Stimulated activated CD4-positive, alpha-beta T cell treated with anti-CD3 and anti-CD28 coated beads, Interleukin-4, amount 100 ng/mL, for 4 hours (primary cell): ENCODE measurements around the gene APOL2.
"Not testable (repeated sequence)": the region's sequence is repeated elsewhere in the genome, so short reads cannot be mapped to it uniquely, and the experiment has no call there.

Experiments
- DNase-seq, 2 experiments: peaks; one replicate each; pipeline ENCODE4 v3.0.0-alpha.2; 2020

Gene APOL2

GRCh38 chr22:36220451-36220921 lies 18.8 kb downstream of the APOL2 start:
- DNase-seq, result no peak

DNA sequence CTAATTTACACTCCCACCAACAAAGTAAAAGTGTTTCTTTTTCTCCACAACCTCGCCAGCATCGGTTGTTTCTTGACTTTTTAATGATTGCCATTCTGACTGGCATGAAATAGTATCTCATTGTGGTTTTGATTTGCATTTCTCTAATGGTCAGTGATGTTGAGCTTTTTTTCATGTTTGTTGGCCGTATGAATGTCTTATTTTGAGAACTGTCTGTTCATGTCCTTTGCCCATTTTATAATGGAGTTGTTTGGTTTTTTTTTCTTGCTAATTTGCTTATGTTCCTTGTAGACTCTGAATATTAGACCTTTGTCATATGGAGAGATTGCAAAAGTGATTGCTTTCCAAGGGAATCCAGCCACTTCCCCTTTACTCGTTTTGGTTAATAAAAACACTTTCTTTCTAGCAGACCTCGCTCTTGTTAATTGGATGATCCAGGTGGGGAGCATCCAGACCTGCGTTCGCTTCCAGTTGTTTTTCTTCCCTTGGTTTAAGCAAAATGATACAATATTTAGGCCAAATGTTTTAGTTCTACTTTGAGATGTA lies 20.6 kb downstream of the APOL2 start:
- DNase-seq, result no peak

- DNase-seq, result no peak
Measured at GRCh38 chr22:36215981-36216380, 23.3 kb downstream of the APOL2 start.

DNA sequence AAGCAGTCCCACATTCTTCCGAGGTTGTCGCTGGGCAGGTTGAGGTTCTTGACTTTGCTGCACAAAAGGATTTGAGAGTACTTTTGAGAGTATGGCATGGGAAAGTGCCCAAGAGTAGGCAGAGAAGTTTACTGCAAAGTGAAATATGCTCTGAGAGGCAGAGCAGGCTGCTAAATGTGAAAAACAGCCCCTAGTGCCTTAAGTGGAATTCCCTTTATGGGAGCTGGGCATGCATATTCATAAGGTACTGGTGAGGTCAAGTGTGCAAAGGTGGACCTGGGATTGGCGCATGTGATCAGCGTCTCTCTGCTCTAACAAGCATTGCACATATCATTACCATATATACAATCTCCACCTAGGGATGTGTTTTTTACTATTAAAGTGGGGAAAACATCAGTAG lies 25.7 kb downstream of the APOL2 start:
- DNase-seq, result no peak

GRCh38 chr22:36212901-36213300 lies 26.4 kb downstream of the APOL2 start:
- DNase-seq, result no peak

GRCh38 chr22:36211237-36211861 lies 28.0 kb downstream of the APOL2 start:
- DNase-seq, result no peak

- DNase-seq, result no peak
Measured at GRCh38 chr22:36210224-36210623, 29.1 kb downstream of the APOL2 start.

GRCh38 chr22:36209488-36209908 lies 29.8 kb downstream of the APOL2 start:
- DNase-seq, result not testable (repeated sequence)

DNA sequence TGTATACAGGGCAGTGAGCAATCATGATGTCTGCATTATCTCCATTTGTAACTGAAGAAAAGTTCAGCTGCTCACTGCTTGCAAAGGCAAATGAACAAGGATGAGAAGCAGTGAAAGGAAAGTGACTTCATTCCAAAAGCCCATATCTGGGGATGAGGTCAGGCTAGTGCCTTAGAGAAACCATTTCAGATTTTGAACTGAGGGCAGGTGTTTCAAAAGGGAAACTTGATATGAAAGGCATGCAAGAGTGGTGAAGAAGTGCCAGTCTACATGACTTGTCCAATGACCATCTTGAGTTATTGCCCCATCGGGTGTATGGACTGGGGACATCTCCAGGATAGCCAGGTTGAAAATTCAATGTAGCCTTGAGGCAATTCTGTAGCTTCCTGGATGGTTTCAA lies 30.4 kb downstream of the APOL2 start:
- DNase-seq, result no peak

- no peak for DNase-seq
Measured at GRCh38 chr22:36208162-36208765, 31.1 kb downstream of the APOL2 start.

DNA sequence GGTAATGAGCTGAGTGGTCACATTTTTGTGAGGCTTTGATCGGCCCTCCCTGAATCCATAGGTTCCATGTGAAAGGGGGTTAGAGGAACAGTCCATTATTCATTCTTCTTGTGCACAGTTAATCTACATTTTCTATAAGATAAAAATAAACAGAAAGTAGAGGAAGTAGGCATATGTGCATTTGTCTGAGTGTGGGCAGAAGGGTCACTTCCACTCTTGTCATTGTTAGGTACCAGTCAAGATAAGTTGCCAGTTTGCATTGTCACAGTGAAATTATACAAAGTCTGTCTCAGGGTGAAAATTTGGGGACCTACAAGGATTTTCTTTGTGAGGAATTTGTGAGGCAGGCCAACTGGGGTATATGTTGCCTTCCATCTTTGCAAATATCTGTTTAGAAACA lies 33.1 kb downstream of the APOL2 start:
- DNase-seq, result no peak

- not testable (repeated sequence) for DNase-seq
Measured at GRCh38 chr22:36205573-36205972, 33.8 kb downstream of the APOL2 start.

- DNase-seq, result no peak
Measured at GRCh38 chr22:36204632-36205015, 34.7 kb downstream of the APOL2 start.

DNA sequence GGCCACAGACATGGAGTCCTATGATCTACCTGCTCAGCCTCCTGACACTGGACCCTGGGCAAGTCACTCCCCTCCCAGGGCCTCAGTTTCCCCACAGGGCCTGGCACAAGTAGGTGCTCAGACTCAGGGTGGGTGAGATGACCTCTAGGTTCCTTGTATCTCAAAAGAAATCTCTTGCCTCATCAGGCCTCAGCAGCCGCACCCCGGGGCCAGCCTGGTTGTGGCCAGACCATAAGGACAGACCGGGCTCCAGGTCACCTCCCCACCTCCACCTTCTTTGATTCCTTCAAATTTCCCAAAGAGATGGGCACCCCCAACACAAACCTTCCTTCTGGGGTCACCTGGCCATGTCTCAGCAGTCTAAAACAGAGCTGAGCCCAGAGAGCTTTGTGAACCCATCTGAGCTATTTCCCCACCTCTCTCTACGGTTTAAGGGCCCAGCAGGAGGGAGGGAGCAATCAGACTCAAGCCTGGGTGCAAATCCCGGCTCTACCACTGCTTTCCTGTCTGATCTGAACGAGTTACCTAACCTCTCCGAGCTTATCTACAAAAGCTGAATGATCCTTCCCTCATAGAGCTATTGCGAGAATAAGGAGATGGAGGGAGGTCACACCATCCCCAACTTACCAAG lies 35.2 kb downstream of the APOL2 start:
- no peak for DNase-seq

DNA sequence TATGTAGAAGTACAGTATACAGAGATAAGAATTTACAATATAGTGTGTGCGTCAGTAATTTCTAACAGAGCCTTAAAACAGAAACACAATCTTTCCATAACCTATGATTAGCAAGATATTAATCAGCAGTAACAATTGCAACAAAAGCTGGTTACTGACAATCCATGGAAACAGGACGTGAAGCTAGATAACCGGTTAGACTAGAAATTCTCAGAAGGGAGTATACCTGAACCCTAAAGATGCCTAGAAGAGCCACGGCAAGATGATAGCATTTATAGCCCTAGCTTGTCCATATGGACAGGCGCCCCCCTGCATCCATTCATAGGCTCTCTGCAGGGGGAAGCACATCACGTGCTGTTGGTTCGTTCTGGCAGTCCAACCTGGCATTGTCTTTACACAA lies 35.9 kb downstream of the APOL2 start:
- DNase-seq, result not testable (repeated sequence)

GRCh38 chr22:36202906-36203305 lies 36.4 kb downstream of the APOL2 start:
- not testable (repeated sequence) for DNase-seq

- DNase-seq, result no peak
Measured at GRCh38 chr22:36201630-36202319, 37.6 kb downstream of the APOL2 start, which contains the start of gene APOL4. APOL4 (minus strand) TSS chr22:36201809; CDS start chr22:36201734, 75 bp downstream.

- DNase-seq, result not testable (repeated sequence)
Measured at GRCh38 chr22:36201025-36201424, 38.3 kb downstream of the APOL2 start.

- DNase-seq, result no peak
Measured at GRCh38 chr22:36199001-36199551, 40.3 kb downstream of the APOL2 start.

GRCh38 chr22:36198536-36198935 lies 40.8 kb downstream of the APOL2 start:
- no peak for DNase-seq

- no peak for DNase-seq
Measured at GRCh38 chr22:36197514-36198146, 41.7 kb downstream of the APOL2 start.

GRCh38 chr22:36197065-36197440 lies 42.3 kb downstream of the APOL2 start:
- DNase-seq, result no peak
